GM19438 (cell line): Measurements from ENCODE around the gene CWC15.
"Not testable (repeated sequence)": the region's sequence is repeated elsewhere in the genome, so short reads cannot be mapped to it uniquely, and the experiment has no call there.

Source experiments
- ATAC-seq: cut with Tn5 transposase; IDR thresholded peaks from one replicate; pipeline ENCODE4 v1.9.1; 2021; ENCODE audit warnings: low read depth; ENCODE audit not compliant: unreplicated experiment

The CWC15 gene

GRCh38 chr11:94973099-94973968 lies at the start of gene CWC15, which contains the start of gene KDM4D:
Gene CWC15 (minus strand): TSS chr11:94973556. CDS start chr11:94972185, 1,371 bp downstream.
Gene KDM4D (plus strand): TSS chr11:94973709. CDS start chr11:94997373, 23,664 bp downstream.
- ATAC-seq, result peak; percentile 100

GRCh38 chr11:95021468-95021867 lies 48.1 kb upstream of the CWC15 start:
- not testable (repeated sequence) for ATAC-seq

GRCh38 chr11:95016139-95016538 lies 42.8 kb upstream of the CWC15 start:
- ATAC-seq, result no peak

- ATAC-seq, result no peak
These were observed 40.9 kb upstream of the CWC15 start for GRCh38 chr11:95014184-95014821.

- ATAC-seq, result no peak
These were observed 38.0 kb upstream of the CWC15 start for GRCh38 chr11:95011376-95011775.

- ATAC-seq, result no peak
These were observed 32.3 kb upstream of the CWC15 start for GRCh38 chr11:95005642-95006041.

- ATAC-seq, result no peak
These were observed 30.4 kb upstream of the CWC15 start for GRCh38 chr11:95003716-95004115.

GRCh38 chr11:94998285-94998684 lies 24.9 kb upstream of the CWC15 start:
- ATAC-seq, result no peak

- ATAC-seq, result no peak
These were observed 24.1 kb upstream of the CWC15 start for GRCh38 chr11:94997437-94997836.

GRCh38 chr11:94993400-94993943 lies 20.1 kb upstream of the CWC15 start:
- no peak for ATAC-seq

GRCh38 chr11:94988748-94989147 lies 15.4 kb upstream of the CWC15 start:
- no peak for ATAC-seq

- ATAC-seq, result no peak
These were observed 14.0 kb upstream of the CWC15 start for GRCh38 chr11:94987378-94987777.

GRCh38 chr11:94975599-94975998 lies 2.2 kb upstream of the CWC15 start:
- ATAC-seq, result no peak

- no peak for ATAC-seq
These were observed 822 bp upstream of the CWC15 start for GRCh38 chr11:94974178-94974577.

GRCh38 chr11:94972700-94973098 lies 657 bp downstream of the CWC15 start:
- no peak for ATAC-seq

- no peak for ATAC-seq
These were observed 4.9 kb downstream of the CWC15 start for GRCh38 chr11:94968334-94968958.

- no peak for ATAC-seq
These were observed 8.4 kb downstream of the CWC15 start for GRCh38 chr11:94964934-94965333.

- ATAC-seq, result no peak
These were observed 12.1 kb downstream of the CWC15 start for GRCh38 chr11:94961255-94961654.

GRCh38 chr11:94960488-94960887 lies 12.9 kb downstream of the CWC15 start:
- no peak for ATAC-seq

GRCh38 chr11:94959179-94959578 lies 14.2 kb downstream of the CWC15 start:
- no peak for ATAC-seq

GRCh38 chr11:94958121-94958696 lies 15.1 kb downstream of the CWC15 start:
- no peak for ATAC-seq
